Right lobe of liver (tissue), 6 donors: ENCODE results near the gene C1orf210. TPM values are rescaled to one million over a fixed set of nuclear protein-coding genes. Genes with fewer than 3 reads are reported as not detected.

Experiments
- ATAC-seq, 4 donors: fragments of 200-7000 bp; cut with Tn5 transposase; one replicate each; pipeline ENCODE4 v1.9.1; 2020; ENCODE audit warnings: mild to moderate bottlenecking in 4 of 4, moderate library complexity in 4 of 4
- DNase-seq, 3 donors: peaks; one replicate each; pipeline ENCODE4 v3.0.0-alpha.2; 2020
- H3K27ac ChIP-seq, 3 donors: fragments of 200-600 bp; one replicate each; pipeline ENCODE4 v1.8.0; 2022
- H3K27me3 ChIP-seq, 2 donors: fragments of 200-600 bp; one replicate each; pipeline ENCODE4 v1.8.0; 2022
- H3K36me3 ChIP-seq, 4 donors: fragments of 200-600 bp; sonication (generic) in 1 of 4; one replicate each; pipeline versions ENCODE4 v1.5.1 to v1.8.0; 2017 to 2022; ENCODE audit warnings: control low read depth in 1 of 4
- H3K4me1 ChIP-seq, 4 donors: fragments of 200-600 bp; sonication (generic) in 1 of 4; one replicate each; pipeline versions ENCODE4 v1.5.1 to v1.8.0; 2017 to 2022; ENCODE audit warnings: control low read depth in 1 of 4
- H3K4me3 ChIP-seq, 3 donors: fragments of 200-600 bp; one replicate each; pipeline ENCODE4 v1.8.0; 2022
- H3K9me3 ChIP-seq, 4 donors: fragments of 200-600 bp; sonication (generic) in 1 of 4; one replicate each; pipeline versions ENCODE4 v1.5.1 to v1.8.0; 2017 to 2022; ENCODE audit warnings: control low read depth in 1 of 4
- CTCF ChIP-seq, 4 donors: fragments of 200-600 bp in 3 of 4; fragments of 450-650 bp in 1 of 4; IDR thresholded peaks; one replicate each; pipeline versions ENCODE4 v1.5.1 to v1.8.0; 2016 to 2022; ENCODE audit warnings: antibody characterized with exemption in 4 of 4, mild to moderate bottlenecking in 2 of 4
- POLR2A ChIP-seq: fragments of 450-650 bp; IDR thresholded peaks from one replicate; pipeline ENCODE4 v1.6.1; 2017; ENCODE audit warnings: antibody characterized with exemption, mild to moderate bottlenecking
- WGBS: methylation state at CpG from one replicate; pipeline ENCODE4 v1.1.6; 2018; ENCODE audit warnings: low coverage, low lambda C conversion rate; ENCODE audit not compliant: insufficient coverage; ENCODE audit errors: missing lambda C conversion rate; 5-methylcytosine and 5-hydroxymethylcytosine counted together
- intact Hi-C, 2 donors: fragments of 100-400 bp; cut with DNase I; formaldehyde crosslinking; loops; one replicate each; pipeline versions ENCODE4 v1.11.2 to v1.14.1; 2022
- long read RNA-seq: library from polyadenylated mRNA; unstranded; transcript quantifications from one replicate; pipeline ENCODE4 v2.0.0, GENCODE V29; 2019
- total RNA-seq, 6 experiments: library from RNA; depleted of rRNA in 2 of 6; stranded (reverse); fragments of >200 nt in 2 of 6; fragmentation: NEBNext Ultra II Directional in 3 of 6; extraction: Animal tissue kit (Norgen Biotek cat#: 25700) in 3 of 6; gene quantifications; one replicate each; pipeline versions ENCODE4 v1.1.0 to v1.2.4, GENCODE V29; 2016 to 2023
- donor health status: DM: no; HTN: yes; CAD: no.
- donor health status: DM: no; HTN: no; CAD: no.
- donor health status: DM: no; HTN: no; CAD: no.
- donor health status: DM: no; HTN: yes; CAD: no.
- donor health status: DM: no; HTN: yes; CAD: no.

Gene C1orf210
- 1 to 10 TPM in 4 of 6 experiments, under 1 TPM in 2; 0.58 to 2.7 (median 1.7) TPM for total RNA-seq
- long read RNA-seq = 0 reads

GRCh38 chr1:43285269-43285990 lies at the start of gene C1orf210:
Gene C1orf210, minus strand, starts transcription at chr1:43285581. Its CDS starts 2,311 bp downstream, at chr1:43283270.
- TF ChIP-seq POLR2A (no peak), CTCF (IDR thresholded peaks at IDR 0.05) (peak; percentile 19 to 33 (median 28))
- peak within 1 kb of the TSS in 1 of 3 donors; percentile 1 for H3K27ac ChIP-seq

GRCh38 chr1:43334453-43335205 lies 49.2 kb upstream of the C1orf210 start:
- H3K27me3 ChIP-seq = no peaks in the 10 kb centered on the region
- no peak overlapping the region for H3K27ac ChIP-seq
- DNase-seq = peak in 1 of 3 donors; percentile 37
- H3K4me1 ChIP-seq = no peaks in the 10 kb centered on the region
- TF ChIP-seq POLR2A (no peak), CTCF (IDR thresholded peaks at IDR 0.05) (peak in 1 of 4 donors; percentile 22)
- 75% methylated on average over 7 of the region's 7 CpGs for WGBS
- ATAC-seq = peak in 3 of 4 donors; percentile 52 to 68 (median 67)
- no peaks in the 10 kb centered on the region for H3K36me3 ChIP-seq
- no peaks in the 10 kb centered on the region for H3K9me3 ChIP-seq
- H3K4me3 ChIP-seq = no peak overlapping the region
- intact Hi-C loops = no loop called here

More at GRCh38 chr1:43285269-43285990, at the start of gene C1orf210:
- ATAC-seq (peak; percentile 34 to 73 (median 52)), DNase-seq (peak; percentile 65 to 77 (median 70))
- Histone ChIP-seq H3K27me3 (no peaks in the 10 kb centered on the region), H3K4me1 (peaks cover 0 to 33% (median 13%) of the 10 kb centered on the region in 4 donors), H3K4me3 (peak within 1 kb of the TSS in 2 of 3 donors; percentile 24 to 33), H3K9me3 (no peaks in the 10 kb centered on the region), H3K36me3 (no peaks in the 10 kb centered on the region)
- intact Hi-C loops = no loop called here
- WGBS = 50% methylated on average over 16 of the region's 19 CpGs

GRCh38 chr1:43331688-43332087 lies 46.3 kb upstream of the C1orf210 start:
- Histone ChIP-seq H3K27me3 (no peaks in the 10 kb centered on the region), H3K4me1 (no peaks in the 10 kb centered on the region), H3K36me3 (no peaks in the 10 kb centered on the region), H3K9me3 (no peaks in the 10 kb centered on the region), H3K4me3 (no peak overlapping the region), H3K27ac (no peak overlapping the region)
- no peak for TF ChIP-seq POLR2A
- TF ChIP-seq CTCF (IDR thresholded peaks at IDR 0.05) = no peak
- intact Hi-C loops = no loop called here
- WGBS = 96% methylated on average over 4 of the region's 5 CpGs
- ATAC-seq (no peak), DNase-seq (peak in 1 of 3 donors; percentile 8)

GRCh38 chr1:43329995-43330751 lies 44.8 kb upstream of the C1orf210 start:
- no peaks in the 10 kb centered on the region for H3K27me3 ChIP-seq
- peak in 2 of 3 donors; percentile 39 to 48 for DNase-seq
- intact Hi-C loops = no loop called here
- 75% methylated on average over 1 of the region's 6 CpGs for WGBS
- H3K27ac ChIP-seq = no peak overlapping the region
- TF ChIP-seq CTCF (IDR thresholded peaks at IDR 0.05) = no peak
- TF ChIP-seq POLR2A = no peak
- no peak overlapping the region for H3K4me3 ChIP-seq
- no peaks in the 10 kb centered on the region for H3K9me3 ChIP-seq
- peak; percentile 52 to 91 (median 70) for ATAC-seq
- H3K36me3 ChIP-seq = no peaks in the 10 kb centered on the region
- H3K4me1 ChIP-seq = no peaks in the 10 kb centered on the region
